Measurements from ENCODE around the gene S100A2. TPM values are rescaled to one million over a fixed set of nuclear protein-coding genes. Genes with fewer than 3 reads are reported as not detected.

Gene S100A2
- total and polyA plus RNA-seq, 11 donors = 1.3 to 5.1 (median 2.6) TPM; not detected in 1

DNA sequence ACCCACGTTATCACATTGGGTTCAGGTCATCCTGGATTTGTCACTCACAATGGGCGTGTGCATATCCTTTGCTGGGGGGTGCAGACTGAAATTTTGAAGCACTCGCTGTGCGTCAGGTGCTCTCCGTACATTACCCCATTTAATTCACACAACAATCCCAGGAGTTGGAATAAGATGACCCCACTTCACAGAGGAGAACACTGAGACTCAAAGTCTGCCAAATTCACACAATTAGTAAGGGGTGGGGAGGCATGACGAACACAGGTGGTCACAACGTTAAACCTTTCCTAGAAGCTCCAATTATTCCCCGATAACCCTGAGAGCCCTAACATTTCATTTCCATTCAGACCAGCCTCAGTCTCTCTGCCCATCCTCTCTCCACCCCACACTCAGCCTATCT lies 3.8 kb upstream of the S100A2 start:
- Histone ChIP-seq H3K27ac (no peak overlapping the region), H3K4me3 (no peak overlapping the region), H3K9me3 (no peaks in the 10 kb centered on the region), H3K4me1 (peaks cover 11 to 65% (median 39%) of the 10 kb centered on the region in 12 donors), H3K27me3 (no peaks in the 10 kb centered on the region), H3K36me3 (no peaks in the 10 kb centered on the region)
- no peak for DNase-seq
- WGBS, 4 donors = 85 to 89% (median 87%) methylated on average over 8 of the region's 8 CpGs
- no peak for TF ChIP-seq POLR2A (IDR thresholded peaks at IDR 0.05)
- intact Hi-C loops (cut with DNase I) = loop anchor here in 7 of 10 donors (2.0 to 5.0 kb wide), 5 partner anchors 37 to 217 kb away; partner anchors contain the start of gene S100A16 (in 1 of the 7)
- ATAC-seq = no peak

DNA sequence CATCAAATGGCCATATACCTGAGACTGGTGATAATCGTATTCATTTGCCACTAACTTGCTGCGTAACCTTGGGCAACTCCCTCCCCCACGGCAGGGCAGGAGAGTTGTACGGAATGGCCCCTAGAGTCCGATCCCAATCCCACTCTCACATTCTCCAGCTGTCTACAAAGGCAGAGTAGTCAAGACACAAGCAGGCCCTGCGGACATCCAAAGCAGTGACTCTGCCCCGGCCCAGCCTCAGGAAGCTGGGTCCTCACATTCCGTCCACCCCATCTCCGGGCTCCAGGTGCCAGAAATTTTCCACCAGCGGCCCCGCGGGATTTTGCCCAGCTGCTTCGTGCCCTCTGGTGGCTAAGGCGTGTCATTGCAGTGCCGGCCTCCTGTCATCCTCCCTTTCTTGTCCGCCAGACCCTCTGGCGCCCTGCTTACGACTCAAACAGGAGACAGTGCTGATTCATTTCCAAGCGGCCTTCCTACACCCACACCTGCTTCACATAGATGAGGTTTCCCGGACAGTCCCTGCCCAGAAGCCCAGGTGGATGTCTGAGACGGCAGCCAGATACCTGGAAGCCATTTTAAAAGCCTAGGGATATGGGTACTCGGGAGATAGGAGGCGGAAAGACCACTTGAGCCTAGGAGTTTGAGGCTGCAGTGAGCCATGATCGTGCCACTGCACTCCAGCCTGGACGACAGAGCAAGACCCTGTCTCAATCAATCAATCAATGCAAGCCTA lies 2.9 kb upstream of the S100A2 start:
- DNase-seq (peak; percentile 89 to 94 (median 92)), ATAC-seq (peak; percentile 11 to 47 (median 20))
- peak overlapping the region in 10 of 12 donors; percentile 57 to 96 (median 82) for H3K27ac ChIP-seq
- no peaks in the 10 kb centered on the region for H3K9me3 ChIP-seq
- 12 to 18% (median 14%) methylated on average over 24 to 25 of the region's 25 CpGs for WGBS, 4 donors
- TF ChIP-seq, protein P1, sequence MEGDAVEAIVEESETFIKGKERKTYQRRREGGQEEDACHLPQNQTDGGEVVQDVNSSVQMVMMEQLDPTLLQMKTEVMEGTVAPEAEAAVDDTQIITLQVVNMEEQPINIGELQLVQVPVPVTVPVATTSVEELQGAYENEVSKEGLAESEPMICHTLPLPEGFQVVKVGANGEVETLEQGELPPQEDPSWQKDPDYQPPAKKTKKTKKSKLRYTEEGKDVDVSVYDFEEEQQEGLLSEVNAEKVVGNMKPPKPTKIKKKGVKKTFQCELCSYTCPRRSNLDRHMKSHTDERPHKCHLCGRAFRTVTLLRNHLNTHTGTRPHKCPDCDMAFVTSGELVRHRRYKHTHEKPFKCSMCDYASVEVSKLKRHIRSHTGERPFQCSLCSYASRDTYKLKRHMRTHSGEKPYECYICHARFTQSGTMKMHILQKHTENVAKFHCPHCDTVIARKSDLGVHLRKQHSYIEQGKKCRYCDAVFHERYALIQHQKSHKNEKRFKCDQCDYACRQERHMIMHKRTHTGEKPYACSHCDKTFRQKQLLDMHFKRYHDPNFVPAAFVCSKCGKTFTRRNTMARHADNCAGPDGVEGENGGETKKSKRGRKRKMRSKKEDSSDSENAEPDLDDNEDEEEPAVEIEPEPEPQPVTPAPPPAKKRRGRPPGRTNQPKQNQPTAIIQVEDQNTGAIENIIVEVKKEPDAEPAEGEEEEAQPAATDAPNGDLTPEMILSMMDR (IDR thresholded peaks at IDR 0.05) = peak; percentile 95 to 100 (median 98)
- TF ChIP-seq POLR2A (IDR thresholded peaks at IDR 0.05) = peak in 1 of 2 donors; percentile 38
- H3K27me3 ChIP-seq = no peaks in the 10 kb centered on the region
- peak overlapping the region in 9 of 12 donors; percentile 5 to 46 (median 33) for H3K4me3 ChIP-seq
- H3K4me1 ChIP-seq = peaks cover 11 to 71% (median 39%) of the 10 kb centered on the region in 12 donors
- intact Hi-C loops (cut with DNase I) = loop anchor here in 9 of 10 donors (1.0 to 5.0 kb wide), 7 partner anchors 35 to 216 kb away; partner anchors contain the start of gene S100A16 (in 1 of the 9)
- H3K36me3 ChIP-seq = no peaks in the 10 kb centered on the region

DNA sequence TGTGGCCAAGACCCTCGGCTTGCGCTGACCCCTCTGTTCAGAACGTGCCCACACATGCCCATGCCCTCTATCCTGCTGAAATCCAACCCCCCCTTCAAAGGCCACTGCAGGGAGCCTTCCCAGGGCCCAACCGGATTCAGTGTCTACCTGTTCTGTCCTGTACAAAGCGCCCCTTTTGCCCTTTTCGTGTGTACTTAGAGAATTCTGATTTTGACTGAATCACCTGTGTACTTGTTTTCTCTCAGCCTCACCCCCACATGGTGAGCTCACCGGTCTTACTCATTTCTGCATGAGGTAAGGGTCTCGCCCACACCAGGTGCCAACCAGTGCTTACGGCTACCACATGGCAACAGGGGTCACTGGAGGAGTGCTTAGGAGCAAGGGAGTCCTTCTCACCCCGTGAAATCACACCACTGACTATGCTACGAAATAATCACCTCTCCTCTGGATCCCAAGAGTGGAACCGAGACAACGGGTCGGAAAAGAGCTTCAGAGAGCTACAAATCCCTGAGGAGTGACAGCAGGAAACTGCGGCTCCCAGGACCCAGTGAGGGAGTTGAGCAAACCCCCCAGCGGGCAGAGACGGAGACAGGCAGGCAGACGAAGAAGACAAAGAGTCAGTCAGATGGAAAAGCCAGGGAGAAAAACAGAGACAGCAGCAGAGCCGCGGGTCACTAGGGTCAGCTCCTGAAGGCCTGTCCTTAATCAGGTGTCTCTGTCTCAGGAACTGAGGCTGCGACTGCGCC lies 2.1 kb upstream of the S100A2 start:
- H3K27ac ChIP-seq = peak overlapping the region in 10 of 12 donors; percentile 57 to 96 (median 82)
- peaks cover 11 to 64% (median 38%) of the 10 kb centered on the region in 12 donors for H3K4me1 ChIP-seq
- 78 to 82% (median 80%) methylated on average over 22 of the region's 22 CpGs for WGBS, 4 donors
- TF ChIP-seq POLR2A (IDR thresholded peaks at IDR 0.05) = no peak
- peak overlapping the region in 8 of 12 donors; percentile 5 to 46 (median 30) for H3K4me3 ChIP-seq
- DNase-seq (no peak), ATAC-seq (no peak)
- H3K27me3 ChIP-seq = no peaks in the 10 kb centered on the region
- no peaks in the 10 kb centered on the region for H3K36me3 ChIP-seq
- intact Hi-C loops (cut with DNase I) = loop anchor here (1.0 to 5.0 kb wide), 10 partner anchors 33 to 215 kb away; partner anchors contain the start of genes S100A6 (in 2 of the 10) and S100A16 (in 1 of the 10)
- no peaks in the 10 kb centered on the region for H3K9me3 ChIP-seq

- DNase-seq (peak; percentile 90 to 99 (median 93)), ATAC-seq (peak; percentile 93 to 96 (median 94))
- intact Hi-C loops (cut with DNase I) = loop anchor here in 8 of 10 donors (1.0 to 5.0 kb wide), 6 partner anchors 21 to 214 kb away; partner anchors contain the start of genes S100A6 (in 2 of the 8) and S100A4 (in 1 of the 8)
- TF ChIP-seq POLR2A (IDR thresholded peaks at IDR 0.05) = peak in 1 of 2 donors; percentile 46
- TF ChIP-seq, protein P1 (IDR thresholded peaks at IDR 0.05) = no peak
- H3K4me3 ChIP-seq = peak overlapping the region in 1 of 12 donors; percentile 15
- H3K27me3 ChIP-seq = no peaks in the 10 kb centered on the region
- no peaks in the 10 kb centered on the region for H3K36me3 ChIP-seq
- 48 to 58% (median 55%) methylated on average over 11 to 16 of the region's 16 CpGs for WGBS, 4 donors
- H3K9me3 ChIP-seq = no peaks in the 10 kb centered on the region
- peaks cover 11 to 53% (median 32%) of the 10 kb centered on the region in 12 donors for H3K4me1 ChIP-seq
- peak overlapping the region; percentile 7 to 96 (median 85) for H3K27ac ChIP-seq
Observed at GRCh38 chr1:153566414-153567371, 1.0 kb upstream of the S100A2 start.

Data from heart left ventricle (tissue), 16 donors.